Stimulated activated CD4-positive, alpha-beta T cell treated with anti-CD3 and anti-CD28 coated beads, Interleukin-4, amount 100 ng/mL, for 48 hours (primary cell): ENCODE results near the gene SIRPB1.
"Not testable (repeated sequence)": the region's sequence is repeated elsewhere in the genome, so short reads cannot be mapped to it uniquely, and the experiment has no call there.

ENCODE experiments used
- DNase-seq, 2 donors: peaks; one replicate each; pipeline ENCODE4 v3.0.0-alpha.2; 2020; ENCODE audit warnings: low read depth in 2 of 2

Gene SIRPB1

DNA sequence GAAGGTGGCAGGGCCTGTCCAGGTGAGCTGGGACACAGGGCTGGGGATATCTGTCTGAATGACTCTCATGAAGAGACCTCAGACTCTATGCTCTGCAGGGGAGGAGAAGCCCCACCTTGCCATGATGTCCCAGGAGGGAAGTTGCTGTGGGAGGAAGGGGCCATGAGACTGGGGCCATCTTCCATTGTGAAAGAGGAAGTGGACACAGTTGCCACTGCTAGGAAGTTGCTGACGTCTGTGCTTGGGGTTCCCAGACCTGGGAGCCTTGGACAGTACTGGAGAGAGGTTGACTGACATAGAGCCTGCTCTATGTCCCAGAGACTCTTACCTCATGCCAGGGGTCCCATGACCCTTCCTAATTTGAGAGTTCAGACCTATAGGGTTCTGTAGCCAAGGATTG, 24.5 kb downstream of the SIRPB1 start:
- DNase-seq: no peak

DNA sequence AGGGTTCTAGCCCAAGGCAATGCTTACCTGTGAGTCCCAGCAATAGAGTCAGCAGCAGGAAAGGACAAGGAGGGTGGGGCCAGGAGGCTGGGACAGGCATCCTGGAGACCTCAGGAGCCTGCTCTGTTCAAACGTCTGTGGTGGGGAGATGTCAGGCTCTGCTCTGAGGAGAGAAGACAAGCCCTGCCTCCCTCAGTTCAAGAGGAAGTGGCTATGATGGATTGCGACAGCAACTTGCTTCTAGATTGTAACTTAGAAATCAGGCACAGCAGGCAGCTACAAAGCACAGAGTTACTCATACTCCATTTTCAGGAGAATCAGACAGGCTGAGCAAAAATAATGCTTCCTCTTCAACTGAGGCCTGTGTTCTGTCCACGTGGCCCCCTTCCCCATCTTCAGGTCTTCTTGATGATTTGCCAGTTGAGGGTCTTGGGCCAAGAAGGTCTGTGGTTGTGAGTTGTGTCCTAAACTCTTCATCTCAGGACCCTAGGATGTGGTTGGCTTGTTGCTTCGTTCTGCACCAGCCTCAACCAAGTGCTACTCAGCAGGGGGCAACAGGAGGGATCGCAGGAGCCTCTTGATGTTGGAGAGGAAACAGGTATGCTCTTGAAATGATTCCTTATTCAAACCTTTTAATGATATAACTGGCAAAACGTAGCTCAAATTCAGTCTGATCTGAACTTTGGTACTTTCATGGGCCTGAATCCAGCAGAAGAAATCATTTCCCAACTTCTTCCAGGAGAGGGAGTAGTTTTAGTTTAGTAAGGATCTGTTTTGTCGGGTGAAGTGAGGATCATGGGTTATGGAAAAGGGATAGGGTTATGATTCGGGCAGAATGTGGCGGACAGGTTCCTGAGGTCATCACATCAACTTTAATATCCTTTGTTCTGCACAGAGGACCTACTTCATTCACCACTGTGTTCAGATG, 31.0 kb downstream of the SIRPB1 start:
- no peak for DNase-seq

DNA sequence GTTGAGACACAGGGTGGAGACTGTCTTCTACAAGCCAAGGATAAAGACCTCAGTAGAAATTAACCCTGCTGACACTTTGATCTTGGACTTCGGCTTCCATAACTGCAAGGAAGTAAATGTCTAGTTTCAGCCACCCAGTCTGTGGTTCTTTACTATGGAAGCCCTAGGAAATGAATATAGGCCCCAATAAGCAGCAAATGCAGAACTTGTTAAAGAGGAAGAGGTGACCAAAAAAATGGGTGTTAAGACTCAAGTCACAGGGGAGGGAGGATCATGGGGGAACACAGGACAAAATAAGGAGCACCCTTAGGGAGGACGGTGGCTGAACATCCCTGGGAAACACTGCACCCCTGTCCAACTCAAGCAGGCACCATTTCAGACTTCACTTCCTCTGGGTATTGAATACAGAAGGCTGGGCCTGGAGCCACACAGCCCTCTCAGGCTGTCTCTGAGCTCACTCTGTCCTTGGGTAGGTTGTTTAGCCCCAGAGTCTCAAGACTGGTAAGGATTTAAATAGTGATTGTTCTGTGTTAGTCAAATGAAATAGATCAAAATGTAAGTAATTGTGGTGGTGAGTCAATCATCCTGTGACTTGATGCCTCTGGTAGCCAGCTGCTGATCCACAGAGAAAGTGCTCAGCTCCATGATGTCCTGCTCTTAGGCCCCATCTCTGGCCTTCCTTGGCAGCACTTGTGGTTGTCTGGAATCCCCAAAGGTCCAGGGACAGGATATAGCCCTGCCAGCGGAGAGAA, 31.9 kb downstream of the SIRPB1 start:
- DNase-seq: no peak

DNA sequence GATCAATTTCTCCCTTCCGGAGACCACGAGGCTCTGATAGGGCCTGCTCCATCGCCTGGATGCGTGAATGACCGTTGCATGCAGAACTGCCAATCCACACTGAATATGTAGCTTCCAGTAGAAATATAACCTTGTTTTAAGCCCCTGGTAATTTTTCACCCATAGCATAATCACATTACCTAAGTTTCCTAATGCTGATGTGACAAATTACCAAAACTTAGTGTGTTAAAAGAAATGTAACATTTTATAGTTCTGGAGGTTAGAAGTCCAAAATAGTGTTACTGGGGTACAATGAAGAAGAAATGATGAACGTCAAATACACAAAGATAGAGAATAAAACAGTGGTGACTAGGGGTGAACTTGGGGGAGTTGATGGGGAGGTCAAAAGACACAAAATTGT, 40.3 kb downstream of the SIRPB1 start:
- DNase-seq: no peak

DNA sequence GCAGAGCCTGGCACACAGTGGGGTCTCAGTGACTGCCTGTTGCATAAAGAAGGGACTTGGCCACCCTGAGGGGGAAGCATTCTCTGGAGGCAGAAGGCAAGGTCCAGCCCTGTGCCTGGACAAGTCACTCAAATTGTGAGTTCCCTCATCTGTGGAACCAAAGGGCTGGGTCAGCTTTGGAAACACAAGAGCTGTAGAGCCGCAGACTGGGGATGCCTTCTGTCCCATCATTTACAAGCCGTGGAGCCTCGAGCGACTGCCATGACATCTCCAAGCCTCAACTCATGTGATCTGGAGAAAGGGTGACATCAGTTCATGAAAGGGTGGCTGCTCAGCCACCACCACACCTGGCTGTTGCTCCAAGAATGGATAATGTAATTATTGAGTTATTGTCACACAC, 41.9 kb downstream of the SIRPB1 start:
- DNase-seq: no peak

DNA sequence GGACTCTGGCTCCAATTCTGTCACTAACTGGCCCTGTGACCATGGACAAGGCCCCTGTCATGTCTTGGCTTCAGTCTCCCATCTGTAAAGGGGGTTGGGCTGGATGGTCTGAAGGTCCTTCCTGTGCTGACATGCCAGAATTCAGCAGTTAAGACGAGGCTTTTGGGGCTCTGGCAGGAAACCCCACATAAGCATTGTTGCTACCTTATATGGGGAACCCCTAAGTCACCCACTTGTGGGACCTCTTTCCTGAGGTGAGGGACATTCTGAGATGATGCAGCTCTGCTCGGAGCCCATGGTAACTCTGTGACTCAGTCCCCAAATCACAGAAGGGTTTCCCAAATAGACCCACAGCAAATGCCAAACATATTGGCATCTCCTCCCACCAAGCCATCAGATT, 42.5 kb downstream of the SIRPB1 start:
- not testable (repeated sequence) for DNase-seq

DNA sequence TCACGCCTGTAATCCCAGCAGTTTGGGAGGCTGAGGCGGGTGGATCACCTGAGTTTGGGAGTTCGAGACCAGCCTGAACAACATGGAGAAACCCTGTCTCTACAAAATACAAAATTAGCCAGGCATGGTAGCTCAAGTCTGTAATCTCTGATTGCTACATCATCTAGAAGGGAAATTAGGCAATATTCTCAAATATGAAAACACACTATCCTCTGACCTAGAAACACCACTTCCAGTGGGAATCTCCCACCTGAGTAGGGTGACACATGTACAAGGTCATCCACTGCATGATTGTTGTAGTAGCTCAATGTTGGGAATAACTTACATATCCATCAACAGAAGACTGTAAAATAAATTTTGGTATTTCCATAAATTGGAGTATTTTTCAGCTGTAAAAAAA, 43.2 kb downstream of the SIRPB1 start:
- DNase-seq: no peak

DNA sequence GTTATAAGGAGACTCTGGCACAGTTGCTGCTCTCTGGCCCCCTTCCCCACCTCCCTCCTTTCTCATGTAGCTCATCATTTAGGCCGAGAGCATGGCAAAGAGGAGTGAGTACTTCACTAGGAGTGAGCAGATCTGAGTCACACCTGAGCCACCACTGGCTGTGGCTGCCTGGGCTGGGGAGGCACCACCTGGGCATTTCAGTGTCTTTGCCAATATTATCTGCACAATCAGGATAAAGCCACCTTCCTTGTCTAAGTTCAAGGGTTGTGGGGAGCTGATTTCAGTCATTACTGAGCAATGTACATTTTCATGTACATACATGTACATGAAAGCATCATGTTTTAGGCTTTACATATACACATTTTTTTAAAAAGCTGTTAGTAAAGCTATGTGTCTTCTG, 43.8 kb downstream of the SIRPB1 start:
- not testable (repeated sequence) for DNase-seq

DNA sequence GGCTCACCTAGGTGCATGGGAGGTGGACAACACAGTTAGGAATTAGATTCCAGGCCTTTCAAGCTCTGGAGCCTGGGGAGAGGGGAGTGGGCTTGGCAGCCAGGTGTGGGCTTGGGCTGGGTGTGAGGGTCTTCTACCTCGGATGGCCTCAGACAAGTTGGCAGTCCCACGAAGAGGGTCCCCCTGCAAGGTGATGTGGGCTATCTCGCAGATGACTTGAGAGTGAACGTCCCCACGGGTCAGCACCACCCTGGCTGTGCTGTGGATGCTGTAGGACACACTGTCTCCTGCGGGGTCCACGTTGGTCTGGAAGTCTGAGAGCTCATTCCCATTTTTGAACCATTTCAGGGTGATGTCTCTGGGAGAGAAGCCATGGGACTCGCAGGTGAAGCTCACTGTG, 48.2 kb downstream of the SIRPB1 start:
- not testable (repeated sequence) for DNase-seq
